Measurements from ENCODE around the gene LAPTM5.

The LAPTM5 gene

DNA sequence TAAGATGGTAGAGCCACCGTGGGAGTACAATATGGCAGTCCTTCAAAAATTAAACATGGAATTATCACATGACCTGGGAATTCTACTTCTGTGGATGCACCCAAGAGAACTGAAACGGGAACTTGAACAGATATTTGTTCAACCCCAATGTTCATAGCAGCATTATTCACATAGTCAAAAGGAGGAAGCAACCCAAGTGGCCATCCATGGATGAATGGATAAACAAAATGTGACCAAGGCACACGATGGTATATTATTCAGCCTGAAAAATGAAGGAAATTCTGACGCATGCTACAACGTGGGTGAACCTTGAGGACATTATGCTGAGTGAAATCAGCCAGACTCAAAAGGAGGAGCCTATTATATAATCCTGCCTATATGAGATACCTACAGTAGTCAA, 22.8 kb upstream of the LAPTM5 start:
- FAIRE-seq (no peak), DNase-seq (ENCODE audit: insufficient read length, low spot score) (no peak)
- TF ChIP-seq, protein P1, sequence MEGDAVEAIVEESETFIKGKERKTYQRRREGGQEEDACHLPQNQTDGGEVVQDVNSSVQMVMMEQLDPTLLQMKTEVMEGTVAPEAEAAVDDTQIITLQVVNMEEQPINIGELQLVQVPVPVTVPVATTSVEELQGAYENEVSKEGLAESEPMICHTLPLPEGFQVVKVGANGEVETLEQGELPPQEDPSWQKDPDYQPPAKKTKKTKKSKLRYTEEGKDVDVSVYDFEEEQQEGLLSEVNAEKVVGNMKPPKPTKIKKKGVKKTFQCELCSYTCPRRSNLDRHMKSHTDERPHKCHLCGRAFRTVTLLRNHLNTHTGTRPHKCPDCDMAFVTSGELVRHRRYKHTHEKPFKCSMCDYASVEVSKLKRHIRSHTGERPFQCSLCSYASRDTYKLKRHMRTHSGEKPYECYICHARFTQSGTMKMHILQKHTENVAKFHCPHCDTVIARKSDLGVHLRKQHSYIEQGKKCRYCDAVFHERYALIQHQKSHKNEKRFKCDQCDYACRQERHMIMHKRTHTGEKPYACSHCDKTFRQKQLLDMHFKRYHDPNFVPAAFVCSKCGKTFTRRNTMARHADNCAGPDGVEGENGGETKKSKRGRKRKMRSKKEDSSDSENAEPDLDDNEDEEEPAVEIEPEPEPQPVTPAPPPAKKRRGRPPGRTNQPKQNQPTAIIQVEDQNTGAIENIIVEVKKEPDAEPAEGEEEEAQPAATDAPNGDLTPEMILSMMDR (IDR thresholded peaks at IDR 0.05; ENCODE audit: insufficient read depth, missing control alignments), result no peak

DNA sequence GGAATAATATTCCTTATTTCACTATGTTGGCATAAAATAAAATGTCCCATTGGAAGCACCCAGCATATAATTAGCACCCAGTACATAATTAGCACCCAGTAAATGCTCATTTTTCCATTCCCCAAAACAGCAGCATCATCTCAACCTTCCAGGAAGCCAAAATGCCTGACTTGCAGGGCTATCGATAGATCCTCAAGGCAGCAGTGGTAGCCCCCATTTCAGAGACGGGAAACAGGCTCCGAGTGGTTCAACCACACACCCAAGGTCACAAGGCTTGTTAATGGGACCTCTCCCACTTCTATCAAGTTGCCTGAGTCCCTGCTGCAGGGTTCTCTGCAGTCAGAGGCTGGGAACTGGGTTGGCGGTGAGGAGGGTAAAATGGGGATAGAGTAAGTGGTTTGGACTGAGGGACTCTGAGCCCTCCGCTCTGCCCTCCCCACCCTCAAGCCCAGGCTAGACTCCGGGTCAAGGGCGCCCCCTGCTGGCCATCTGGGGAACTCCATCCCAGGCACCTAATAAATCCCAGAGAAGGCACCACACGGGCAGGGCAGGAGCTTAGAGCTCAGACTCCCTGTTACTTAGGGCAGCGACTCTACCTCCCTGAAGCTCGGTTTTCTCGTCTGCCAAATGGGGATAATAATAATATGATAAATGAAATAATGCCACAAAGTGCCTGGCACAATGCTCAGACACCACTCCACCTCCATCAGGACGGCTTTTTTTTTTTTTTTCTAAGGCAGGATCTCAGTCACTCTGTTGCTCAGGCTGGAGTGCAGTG, 21.9 kb upstream of the LAPTM5 start:
- peak; percentile 88 for DNase-seq (ENCODE audit: insufficient read length, low spot score)
- no peak for FAIRE-seq
- TF ChIP-seq, protein P1 (IDR thresholded peaks at IDR 0.05; ENCODE audit: insufficient read depth, missing control alignments), result peak; percentile 86

DNA sequence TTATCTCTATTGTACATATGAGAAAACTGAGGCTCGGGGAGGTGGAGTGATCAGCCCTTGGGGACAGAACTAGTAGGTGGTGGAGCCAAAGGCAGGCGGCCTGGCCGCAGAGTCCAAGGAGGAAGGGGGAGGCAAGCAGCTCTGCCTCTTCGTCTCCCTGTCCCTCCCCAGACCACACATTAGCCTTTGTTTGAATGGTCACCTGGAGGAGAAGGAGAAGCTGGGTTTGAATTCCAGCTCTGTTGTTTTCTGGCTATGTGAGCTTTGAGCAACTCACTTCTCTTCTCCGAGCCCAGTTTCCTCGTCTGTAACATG, 21.4 kb upstream of the LAPTM5 start:
- FAIRE-seq (no peak), DNase-seq (ENCODE audit: insufficient read length, low spot score) (no peak)
- TF ChIP-seq, protein P1 (IDR thresholded peaks at IDR 0.05; ENCODE audit: insufficient read depth, missing control alignments), result no peak

DNA sequence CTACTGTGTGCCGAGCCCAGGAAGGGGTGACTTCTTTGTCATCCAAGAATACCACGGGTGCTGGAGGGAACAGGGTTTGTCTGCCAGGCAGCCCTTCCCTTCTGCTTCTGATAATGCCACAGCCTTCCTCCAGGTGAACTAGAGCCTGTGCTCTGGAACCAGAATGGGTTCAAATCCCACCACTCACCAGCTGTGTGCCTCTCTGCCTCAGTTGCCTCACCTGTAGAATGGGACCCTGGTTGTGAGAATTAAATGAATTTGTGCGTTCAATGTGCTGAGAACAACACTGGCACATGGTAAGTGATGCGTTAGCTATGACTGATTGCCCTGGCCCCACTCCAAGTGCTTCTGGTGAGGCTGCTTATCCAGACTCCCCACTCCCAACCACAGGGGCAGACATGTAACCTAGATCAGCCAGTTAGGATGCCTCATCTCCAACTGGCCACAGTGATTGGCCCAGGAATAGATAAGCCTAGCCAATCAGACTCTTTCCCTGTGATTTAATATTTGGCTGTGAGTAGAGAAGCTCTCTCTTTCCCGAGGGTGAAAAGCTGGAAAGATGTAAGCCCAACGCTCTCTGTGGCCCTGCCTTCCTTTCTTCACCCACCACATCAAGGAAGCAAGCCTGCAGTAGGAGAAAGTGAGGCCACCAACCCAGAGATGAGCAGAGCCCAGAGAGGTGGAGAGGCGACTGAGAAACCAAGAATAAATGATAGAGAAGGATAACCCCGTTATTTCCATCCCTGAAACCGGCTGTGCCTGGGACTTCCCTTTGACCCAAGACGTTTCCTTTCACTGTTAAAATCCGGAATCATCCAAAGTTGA, 20.8 kb upstream of the LAPTM5 start:
- FAIRE-seq, result no peak
- DNase-seq (ENCODE audit: insufficient read length, low spot score), result no peak

DNA sequence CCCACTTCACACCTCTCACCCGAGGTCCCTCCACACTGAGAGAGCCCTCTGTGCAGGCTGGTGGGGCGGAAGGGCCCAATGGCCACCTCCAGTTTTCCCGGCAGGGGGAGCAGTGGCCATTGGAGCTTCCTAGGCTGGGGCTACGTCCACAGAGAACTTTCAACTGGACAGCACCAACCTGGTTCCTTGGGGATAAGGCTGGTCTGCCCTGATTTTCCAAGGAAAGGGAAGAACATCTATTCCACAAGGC, 20.3 kb upstream of the LAPTM5 start:
- FAIRE-seq, result no peak
- TF ChIP-seq, protein P1 (IDR thresholded peaks at IDR 0.05; ENCODE audit: insufficient read depth, missing control alignments), result peak; percentile 6
- DNase-seq (ENCODE audit: insufficient read length, low spot score), result no peak

More for the DNA sequence above, 20.8 kb upstream of the LAPTM5 start:
- TF ChIP-seq, protein P1 (IDR thresholded peaks at IDR 0.05; ENCODE audit: insufficient read depth, missing control alignments), result no peak

DNA sequence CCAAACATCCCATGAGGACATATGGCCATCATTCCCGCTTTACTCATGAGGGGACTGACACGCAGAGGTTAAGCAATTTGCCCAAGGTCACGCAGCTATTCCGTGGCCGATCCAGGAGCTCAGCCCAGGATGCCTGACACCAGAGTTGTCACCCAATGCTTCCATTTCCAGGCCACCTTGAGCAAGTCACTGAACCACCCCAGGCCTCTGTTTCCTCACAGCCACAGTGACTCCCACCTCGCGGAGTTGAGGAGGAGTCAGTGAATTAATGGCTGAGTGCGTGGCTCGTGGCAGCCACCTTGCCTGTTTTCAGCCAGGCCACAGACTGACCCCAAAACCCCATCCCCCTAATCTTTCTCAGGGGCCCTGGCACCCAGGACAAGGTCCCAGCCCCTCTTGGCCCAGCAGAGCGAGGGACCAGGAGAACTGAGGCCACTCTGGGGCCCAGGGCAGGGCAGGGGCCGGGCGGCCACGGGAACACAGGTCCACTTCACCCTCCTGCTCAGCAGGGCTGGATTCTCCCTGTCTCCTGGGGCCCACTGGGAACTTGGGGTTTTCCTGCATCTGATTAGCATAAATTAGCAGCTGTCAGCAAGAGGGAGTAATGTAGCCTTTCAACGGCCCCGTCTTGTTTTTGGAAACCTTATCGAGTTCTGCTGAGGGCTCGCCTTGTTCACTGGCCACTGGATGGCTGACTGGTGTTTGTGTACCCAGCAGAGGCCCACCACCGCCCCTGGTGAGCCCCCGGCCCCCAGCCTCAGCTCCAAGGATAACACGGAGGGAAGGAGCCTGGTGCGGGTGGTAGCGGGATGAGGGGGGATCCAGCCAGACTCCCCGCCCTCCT, 19.7 kb upstream of the LAPTM5 start:
- FAIRE-seq, result no peak
- TF ChIP-seq, protein P1 (IDR thresholded peaks at IDR 0.05; ENCODE audit: insufficient read depth, missing control alignments), result no peak
- no peak for DNase-seq (ENCODE audit: insufficient read length, low spot score)

All from D721Med (cell line).